GM21423 (cell line): Measurements from ENCODE around the gene ISG20.

Experiments used
- ATAC-seq: cut with Tn5 transposase; IDR thresholded peaks from one replicate; pipeline ENCODE4 v1.9.1; 2021; ENCODE audit warnings: mild to moderate bottlenecking, moderate library complexity; ENCODE audit not compliant: unreplicated experiment

Gene ISG20

GRCh38 chr15:88638626-88639372 lies at the start of gene ISG20:
ISG20 (plus strand) TSS chr15:88639016; CDS start chr15:88639367, 351 bp downstream.
- peak; percentile 67 for ATAC-seq

- ATAC-seq, result no peak
Measured at GRCh38 chr15:88590759-88591158, 48.1 kb upstream of the ISG20 start.

DNA sequence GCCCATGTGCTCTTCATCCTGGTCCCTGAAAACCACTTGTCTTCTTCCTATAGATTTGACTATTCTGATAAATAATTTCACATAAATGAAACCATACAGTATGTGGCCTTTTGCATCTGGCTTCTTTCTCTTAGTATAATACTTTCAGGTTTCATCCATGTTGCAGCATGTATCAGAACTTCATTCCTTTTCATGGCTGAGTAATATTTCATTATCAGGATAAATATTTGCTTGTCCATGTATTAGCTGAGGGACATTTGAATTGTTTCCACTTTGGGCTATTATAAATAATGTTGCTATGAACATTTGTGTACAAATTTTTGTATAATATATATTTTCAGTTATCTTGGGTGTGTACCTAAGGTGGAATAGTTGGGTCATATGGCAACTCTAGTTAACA lies 47.4 kb upstream of the ISG20 start:
- ATAC-seq, result no peak

DNA sequence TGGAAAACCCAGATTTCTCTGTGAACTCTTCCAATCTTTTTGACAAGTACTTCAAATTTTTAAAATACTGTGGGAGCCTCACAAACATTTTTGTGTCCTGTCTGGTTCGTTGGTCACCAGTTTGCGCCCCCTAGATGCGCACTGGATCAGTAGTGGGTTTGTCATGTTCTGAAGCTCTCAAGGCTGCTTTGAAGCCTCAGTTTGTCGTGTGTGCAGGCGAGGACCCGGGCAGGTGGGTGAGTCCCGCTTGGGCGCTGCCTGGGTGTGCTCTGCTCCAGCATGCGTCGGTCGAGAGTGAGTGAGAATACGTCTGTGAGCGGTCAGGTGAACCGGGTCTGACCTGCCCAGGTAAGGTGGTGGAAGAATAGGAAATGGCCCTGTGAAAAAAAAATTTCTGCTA lies 34.9 kb upstream of the ISG20 start:
- ATAC-seq, result no peak

GRCh38 chr15:88604381-88605188 lies 34.2 kb upstream of the ISG20 start:
- no peak for ATAC-seq

- ATAC-seq, result no peak
Measured at GRCh38 chr15:88605189-88606069, 33.4 kb upstream of the ISG20 start.

DNA sequence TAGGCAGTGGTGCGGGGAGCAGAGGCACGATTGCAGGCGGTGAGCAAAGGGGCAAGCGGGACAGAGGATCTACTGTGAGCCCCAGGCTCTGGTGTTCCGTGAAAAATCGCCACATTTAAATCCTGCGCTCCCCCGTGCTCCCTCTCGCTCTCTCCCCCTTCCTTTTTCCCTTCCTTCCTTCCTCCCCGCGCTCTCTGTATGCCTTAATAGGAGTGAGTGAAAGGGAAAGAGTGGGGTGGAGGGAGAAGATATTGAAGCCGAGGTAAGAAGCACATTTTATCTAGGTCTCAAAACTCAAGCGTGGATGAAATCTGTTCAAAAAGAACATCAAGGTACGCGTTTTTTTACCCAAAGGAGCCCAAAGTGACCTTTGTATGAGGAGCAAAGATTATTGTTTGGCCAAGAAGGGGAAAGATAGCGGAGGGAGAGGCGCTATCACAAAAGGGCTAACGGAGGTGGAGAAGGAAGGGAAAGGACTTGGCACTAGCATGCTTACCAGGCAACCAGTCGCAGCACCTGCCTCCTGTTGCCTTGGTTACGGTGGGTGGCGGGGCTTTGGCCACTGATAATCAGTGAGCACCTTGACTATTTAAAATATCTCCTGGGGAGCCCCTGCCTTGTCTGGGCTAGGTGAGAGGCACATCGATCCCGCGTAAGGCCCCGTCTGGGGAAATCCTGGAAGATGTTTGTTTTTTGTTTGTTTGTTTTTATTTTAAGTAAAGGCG lies 32.6 kb upstream of the ISG20 start:
- no peak for ATAC-seq

GRCh38 chr15:88607951-88608350 lies 30.9 kb upstream of the ISG20 start:
- ATAC-seq, result no peak

DNA sequence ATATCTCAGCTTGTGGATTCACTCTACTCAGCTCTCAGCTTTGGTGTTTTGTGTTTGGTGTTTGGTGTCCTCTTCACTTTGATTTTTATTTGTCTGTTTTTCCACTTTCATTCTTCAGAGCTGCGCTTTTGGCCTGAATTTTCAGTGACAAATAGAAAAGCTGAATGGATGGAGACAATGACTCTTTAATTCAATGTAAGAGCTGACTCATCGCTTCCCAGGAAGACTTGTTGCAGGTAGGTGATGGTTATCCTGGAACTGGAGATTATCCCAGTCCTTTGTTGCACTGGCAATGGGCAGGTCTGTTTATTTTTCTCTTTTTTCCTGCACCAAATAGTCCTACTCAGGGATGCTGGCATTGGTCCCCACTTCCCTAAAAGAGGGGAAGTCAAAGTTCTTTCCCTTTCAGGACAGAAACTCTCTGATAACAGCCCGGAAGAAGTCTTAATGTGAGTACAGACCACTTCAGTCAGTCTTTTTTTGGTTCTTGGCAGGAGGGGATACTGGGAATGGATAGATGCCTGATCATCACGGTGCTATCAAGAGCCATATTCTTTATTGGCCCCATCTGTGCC lies 30.1 kb upstream of the ISG20 start:
- ATAC-seq, result no peak

DNA sequence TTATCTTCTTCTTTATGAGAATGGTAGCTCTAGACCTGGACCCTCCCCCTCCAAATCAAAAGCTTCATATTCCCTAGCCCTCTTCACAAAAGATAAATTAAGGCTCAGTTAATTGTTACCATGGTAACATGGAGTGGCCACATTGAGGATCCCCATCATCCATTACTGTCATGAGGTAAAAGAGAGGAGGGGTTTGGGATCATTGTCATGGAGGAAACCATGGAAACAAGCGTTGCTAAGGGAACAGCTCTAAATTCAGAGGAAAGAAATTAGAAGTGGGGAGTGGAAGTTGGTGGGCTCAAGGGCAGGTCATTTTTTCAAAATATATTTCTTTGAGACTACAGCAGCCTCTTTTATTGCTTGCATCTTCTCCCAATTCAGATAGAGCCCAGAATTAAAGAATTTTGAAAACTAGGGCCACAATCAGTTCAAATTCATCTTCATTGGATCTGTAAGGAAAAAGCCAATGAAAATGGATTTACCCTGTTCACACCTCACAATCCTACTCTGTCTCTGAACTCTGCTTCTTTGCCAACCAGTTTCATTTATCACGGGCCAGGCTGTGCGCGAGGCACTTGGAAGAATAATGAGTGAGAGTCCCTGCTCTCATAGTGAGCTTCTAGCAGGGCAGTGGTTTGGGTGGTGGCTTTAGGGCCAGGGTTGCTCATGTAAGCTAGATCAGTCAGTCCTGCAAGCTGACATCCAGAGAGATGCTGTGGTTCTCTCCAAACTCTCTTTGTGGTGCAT lies 29.3 kb upstream of the ISG20 start:
- ATAC-seq, result no peak

GRCh38 chr15:88610701-88611231 lies 28.1 kb upstream of the ISG20 start:
- no peak for ATAC-seq

DNA sequence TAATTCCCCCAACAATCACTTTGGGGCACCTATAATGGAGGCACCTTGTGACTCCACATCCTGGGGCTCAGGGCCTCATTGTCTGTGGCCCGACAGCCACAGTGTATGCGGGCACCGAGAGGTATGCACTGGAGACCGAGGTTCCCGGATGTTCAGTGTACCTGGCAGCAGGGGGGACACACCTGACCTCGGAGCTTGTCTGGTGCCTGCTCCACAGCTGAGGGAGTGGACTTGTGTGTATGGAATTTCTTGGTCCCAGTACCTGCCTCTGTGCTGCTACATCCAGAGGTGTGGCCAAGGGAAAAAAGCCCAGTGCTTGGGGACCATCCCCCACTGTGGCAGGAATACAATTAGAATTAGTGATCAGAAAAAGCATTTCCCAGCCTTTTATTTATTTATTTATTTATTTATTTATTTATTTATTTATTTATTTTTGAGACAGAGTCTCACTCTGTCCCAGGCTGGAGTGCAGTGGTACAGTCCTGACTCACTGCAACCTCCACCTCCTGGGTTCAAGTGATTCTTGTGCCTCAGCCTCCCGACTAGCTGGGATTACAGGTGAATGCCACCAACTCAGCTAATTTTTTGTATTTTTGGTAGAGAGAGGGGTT lies 26.5 kb upstream of the ISG20 start:
- ATAC-seq, result no peak

- no peak for ATAC-seq
Measured at GRCh38 chr15:88613074-88613944, 25.5 kb upstream of the ISG20 start.

GRCh38 chr15:88615303-88616107 lies 23.3 kb upstream of the ISG20 start:
- no peak for ATAC-seq

GRCh38 chr15:88616240-88616639 lies 22.6 kb upstream of the ISG20 start:
- no peak for ATAC-seq

GRCh38 chr15:88617031-88617722 lies 21.6 kb upstream of the ISG20 start:
- no peak for ATAC-seq
